Loucy (cell line): ENCODE data around the gene PPP1CA.

Experiments
- H2AFZ ChIP-seq: fragments of 200-600 bp; sonication (generic); 2 replicates; pipeline ENCODE4 v1.6.0; 2016; ENCODE audit warnings: antibody characterized with exemption, mild to moderate bottlenecking, low read length, moderate library complexity
- H3F3A ChIP-seq: fragments of 200-600 bp; 2 replicates; pipeline ENCODE4 v1.6.0; 2016; ENCODE audit warnings: antibody characterized with exemption, low read depth, mild to moderate bottlenecking
- H3K27me3 ChIP-seq: fragments of 200-600 bp; sonication (generic); 2 replicates; pipeline ENCODE4 v1.6.1; 2014; ENCODE audit warnings: low read length, mild to moderate bottlenecking; ENCODE audit not compliant: insufficient read depth, poor library complexity, severe bottlenecking
- H3K36me3 ChIP-seq: fragments of 200-600 bp; sonication (generic); 2 replicates; pipeline ENCODE4 v1.6.1; 2016; ENCODE audit warnings: low read length; ENCODE audit not compliant: insufficient read depth
- H3K4me1 ChIP-seq: fragments of 200-600 bp; sonication (generic); 2 replicates; pipeline ENCODE4 v1.5.1; 2014; ENCODE audit warnings: low read length, mild to moderate bottlenecking; ENCODE audit not compliant: insufficient read depth, poor library complexity, severe bottlenecking
- H3K4me2 ChIP-seq: fragments of 200-600 bp; sonication (generic); 2 replicates; pipeline ENCODE4 v1.6.0; 2014; ENCODE audit warnings: antibody characterized with exemption, low read length, low read depth, mild to moderate bottlenecking; ENCODE audit not compliant: poor library complexity, severe bottlenecking
- H3K4me3 ChIP-seq: fragments of 200-600 bp; sonication (generic); 2 replicates; pipeline ENCODE4 v1.5.1; 2014; ENCODE audit warnings: low read length, mild to moderate bottlenecking, mixed read lengths; ENCODE audit not compliant: poor library complexity, severe bottlenecking
- H3K79me2 ChIP-seq: fragments of 200-600 bp; sonication (generic); 2 replicates; pipeline ENCODE4 v1.6.1; 2014; ENCODE audit warnings: low read length; ENCODE audit not compliant: insufficient read depth
- H3K9ac ChIP-seq: fragments of 200-600 bp; sonication (generic); 2 replicates; pipeline ENCODE4 v1.6.0; 2014; ENCODE audit warnings: mild to moderate bottlenecking, low read depth, low read length, moderate library complexity; ENCODE audit not compliant: poor library complexity, severe bottlenecking
- H3K9me2 ChIP-seq: fragments of 200-600 bp; sonication (generic); replicated peaks from 2 replicates; pipeline ENCODE4 v1.6.1; 2016; ENCODE audit warnings: low read depth, low read length, mixed read lengths
- H3K9me3 ChIP-seq: fragments of 200-600 bp; sonication (generic); 2 replicates; pipeline ENCODE4 v1.6.1; 2014; ENCODE audit warnings: mild to moderate bottlenecking, antibody characterized with exemption, low read length, low read depth; ENCODE audit not compliant: insufficient read depth
- H4K20me1 ChIP-seq: fragments of 200-600 bp; sonication (generic); 2 replicates; pipeline ENCODE4 v1.6.0; 2014; ENCODE audit warnings: antibody characterized with exemption, low read length, mild to moderate bottlenecking; ENCODE audit not compliant: insufficient read depth, poor library complexity, severe bottlenecking
- EZH2phosphoT487 ChIP-seq: fragments of 200-600 bp; IDR thresholded peaks from 2 replicates; pipeline ENCODE4 v1.6.1; 2018; ENCODE audit warnings: antibody characterized with exemption, mild to moderate bottlenecking, moderate library complexity, borderline replicate concordance
- TF ChIP-seq, protein P1 (sequence below): fragments of 200-600 bp; sonication (generic); conservative IDR thresholded peaks from 2 replicates; pipeline ENCODE4 v1.5.1; 2014; ENCODE audit warnings: mild to moderate bottlenecking, antibody characterized with exemption, low read length

PPP1CA gene

DNA sequence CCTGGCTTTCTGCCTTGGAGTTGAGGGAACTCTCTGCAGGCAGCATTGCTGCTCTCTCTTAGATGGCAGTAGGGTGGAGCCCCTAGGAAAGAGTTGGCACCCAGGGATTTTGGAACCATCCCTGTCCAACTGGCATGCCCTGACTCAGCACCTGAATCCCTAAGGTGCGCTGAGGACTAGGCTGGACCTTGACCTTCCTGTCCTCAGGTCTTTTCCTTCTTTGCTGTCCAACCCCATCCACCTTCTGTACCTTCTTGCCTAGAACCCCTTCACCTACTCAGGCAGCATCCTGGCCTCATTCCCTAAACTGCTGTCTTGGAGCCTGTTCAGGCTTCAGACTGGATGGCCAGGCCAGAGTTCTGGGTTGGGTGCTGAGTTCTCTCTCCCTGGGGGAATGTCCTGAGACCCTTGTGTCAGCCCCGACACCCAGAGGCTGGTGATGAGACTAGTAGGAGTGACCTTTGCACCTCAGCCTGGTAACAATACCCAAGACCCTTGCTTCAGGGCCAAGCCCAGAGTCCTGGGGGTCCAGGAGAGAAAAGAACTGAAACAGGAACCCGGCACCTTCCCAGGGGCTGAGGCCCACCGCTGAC, 45.8 kb downstream of the PPP1CA start:
- H3K4me3 ChIP-seq, result no peak overlapping the region
- H3K79me2 ChIP-seq, result peaks cover 9% of the 10 kb centered on the region; the same call in 1 of the 2 replicates
- peak overlapping the region; percentile 33 for H3K4me2 ChIP-seq
- H3K9ac ChIP-seq, result peak overlapping the region; percentile 31
- peaks cover 36% of the 10 kb centered on the region for H3K4me1 ChIP-seq
- H3F3A ChIP-seq, result no peaks in the 10 kb centered on the region
- H4K20me1 ChIP-seq, result no peaks in the 10 kb centered on the region
- H3K9me3 ChIP-seq, result no peaks in the 10 kb centered on the region
- TF ChIP-seq EZH2phosphoT487, result no peak
- TF ChIP-seq, protein P1, sequence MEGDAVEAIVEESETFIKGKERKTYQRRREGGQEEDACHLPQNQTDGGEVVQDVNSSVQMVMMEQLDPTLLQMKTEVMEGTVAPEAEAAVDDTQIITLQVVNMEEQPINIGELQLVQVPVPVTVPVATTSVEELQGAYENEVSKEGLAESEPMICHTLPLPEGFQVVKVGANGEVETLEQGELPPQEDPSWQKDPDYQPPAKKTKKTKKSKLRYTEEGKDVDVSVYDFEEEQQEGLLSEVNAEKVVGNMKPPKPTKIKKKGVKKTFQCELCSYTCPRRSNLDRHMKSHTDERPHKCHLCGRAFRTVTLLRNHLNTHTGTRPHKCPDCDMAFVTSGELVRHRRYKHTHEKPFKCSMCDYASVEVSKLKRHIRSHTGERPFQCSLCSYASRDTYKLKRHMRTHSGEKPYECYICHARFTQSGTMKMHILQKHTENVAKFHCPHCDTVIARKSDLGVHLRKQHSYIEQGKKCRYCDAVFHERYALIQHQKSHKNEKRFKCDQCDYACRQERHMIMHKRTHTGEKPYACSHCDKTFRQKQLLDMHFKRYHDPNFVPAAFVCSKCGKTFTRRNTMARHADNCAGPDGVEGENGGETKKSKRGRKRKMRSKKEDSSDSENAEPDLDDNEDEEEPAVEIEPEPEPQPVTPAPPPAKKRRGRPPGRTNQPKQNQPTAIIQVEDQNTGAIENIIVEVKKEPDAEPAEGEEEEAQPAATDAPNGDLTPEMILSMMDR, result no peak
- no peaks in the 10 kb centered on the region for H3K9me2 ChIP-seq
- no peaks in the 10 kb centered on the region for H3K36me3 ChIP-seq
- no peaks in the 10 kb centered on the region for H3K27me3 ChIP-seq
- H2AFZ ChIP-seq, result no peak overlapping the region

DNA sequence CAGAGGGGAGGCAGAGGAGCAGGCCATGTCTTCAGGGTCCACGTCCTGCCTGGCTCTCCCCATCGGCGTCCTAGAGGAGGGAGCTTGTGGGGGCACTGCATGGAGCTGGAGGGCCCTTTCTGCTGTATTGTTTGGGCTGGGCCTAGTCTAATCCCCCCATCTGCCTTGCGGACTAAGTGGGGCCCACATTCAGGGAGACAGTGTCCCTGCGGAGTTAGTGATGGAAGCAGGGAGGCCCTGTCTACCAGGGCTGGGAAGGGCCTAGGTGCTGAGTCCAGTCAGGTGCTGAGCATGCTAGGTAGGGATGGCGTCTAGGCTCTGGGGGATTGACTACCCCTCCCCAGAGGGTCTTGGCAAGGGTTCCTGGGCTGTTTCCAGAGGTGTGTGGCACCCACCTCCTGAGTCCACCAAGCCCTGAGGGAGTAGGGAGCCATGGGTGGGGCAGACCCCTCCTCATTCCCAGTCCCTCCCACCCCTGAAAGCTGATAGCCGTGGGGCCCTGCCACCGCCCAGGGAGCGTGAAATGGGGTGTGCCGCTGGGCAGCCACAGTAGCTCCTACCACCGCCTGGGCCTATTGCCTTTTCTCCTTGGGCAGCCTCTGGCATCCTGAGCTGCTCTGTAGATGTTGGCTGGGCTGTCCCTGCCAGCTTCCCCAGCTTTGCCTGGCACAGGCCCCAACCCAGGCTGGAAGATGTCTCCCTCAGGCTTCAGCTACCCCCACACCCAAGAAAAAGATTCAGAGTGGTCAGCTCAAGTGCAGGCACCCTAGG, 46.5 kb downstream of the PPP1CA start:
- H4K20me1 ChIP-seq, result no peaks in the 10 kb centered on the region
- no peaks in the 10 kb centered on the region for H3K9me3 ChIP-seq
- H3K4me1 ChIP-seq, result peaks cover 36% of the 10 kb centered on the region
- H3K79me2 ChIP-seq, result peaks cover 9% of the 10 kb centered on the region; the same call in 1 of the 2 replicates
- H3K36me3 ChIP-seq, result no peaks in the 10 kb centered on the region
- H2AFZ ChIP-seq, result no peak overlapping the region
- TF ChIP-seq, protein P1, result no peak
- TF ChIP-seq EZH2phosphoT487, result no peak
- no peaks in the 10 kb centered on the region for H3F3A ChIP-seq
- no peak overlapping the region for H3K4me3 ChIP-seq
- peak overlapping the region; percentile 87 for H3K4me2 ChIP-seq
- H3K9me2 ChIP-seq, result no peaks in the 10 kb centered on the region
- no peaks in the 10 kb centered on the region for H3K27me3 ChIP-seq
- H3K9ac ChIP-seq, result peak overlapping the region; percentile 74

DNA sequence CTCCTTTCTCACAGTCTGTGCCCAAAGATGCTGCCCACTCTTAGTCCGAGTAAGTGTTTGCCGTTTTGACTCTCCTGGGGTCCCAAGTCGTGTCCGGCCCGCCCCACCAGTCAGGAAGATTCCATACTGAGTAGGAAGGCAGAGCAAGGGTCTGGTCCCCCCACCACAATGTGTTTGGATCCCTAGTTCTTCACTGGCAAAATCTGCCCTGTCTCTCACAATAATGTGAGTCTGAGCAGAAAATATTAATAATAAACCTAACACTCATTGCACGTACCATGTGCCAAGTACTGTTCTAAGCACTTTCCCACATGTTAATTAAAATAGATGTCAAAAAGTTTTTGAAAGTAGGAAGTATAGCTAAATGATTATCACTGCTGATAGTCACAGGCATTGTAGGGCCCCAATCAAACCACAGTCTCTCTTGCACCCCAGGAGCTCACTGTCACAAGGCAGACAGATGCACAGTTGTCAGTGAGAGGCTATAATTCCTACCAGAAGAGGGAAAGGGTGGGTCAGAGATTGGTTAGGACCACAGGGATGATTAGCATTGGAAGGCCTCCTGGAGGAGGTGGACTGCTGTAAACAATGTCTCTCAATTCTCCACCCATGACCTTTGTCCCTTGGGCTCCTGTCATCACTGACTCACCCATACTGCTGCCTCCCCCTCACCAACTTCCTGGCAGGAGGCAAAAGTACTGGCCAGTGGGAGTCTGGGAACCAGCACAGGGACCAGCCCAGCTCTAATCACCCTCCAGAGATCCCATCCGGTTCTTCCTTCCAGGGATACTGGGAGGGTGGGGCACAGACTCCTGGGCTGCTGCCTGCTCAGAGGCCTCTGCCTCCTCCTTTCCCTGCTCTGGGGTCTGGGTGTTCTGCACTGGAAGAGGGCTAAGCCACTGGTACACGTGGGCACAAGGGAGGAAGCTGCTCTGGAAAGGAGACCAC, 47.3 kb downstream of the PPP1CA start:
- Histone ChIP-seq H3K4me3 (peak overlapping the region; percentile 78), H3K27me3 (no peaks in the 10 kb centered on the region), H3K9me2 (no peaks in the 10 kb centered on the region), H3K4me2 (peak overlapping the region; percentile 87), H3F3A (no peaks in the 10 kb centered on the region), H2AFZ (peak overlapping the region; percentile 75; the same call in 1 of the 2 replicates), H3K9me3 (no peaks in the 10 kb centered on the region), H3K36me3 (no peaks in the 10 kb centered on the region), H4K20me1 (no peaks in the 10 kb centered on the region), H3K79me2 (peaks cover 9% of the 10 kb centered on the region; the same call in 1 of the 2 replicates), H3K4me1 (peaks cover 36% of the 10 kb centered on the region), H3K9ac (peak overlapping the region; percentile 74)
- TF ChIP-seq EZH2phosphoT487, result no peak
- TF ChIP-seq, protein P1, result no peak
